Loucy (cell line): ENCODE data around the gene DYNC1LI1.

Experiments
- H2AFZ ChIP-seq: fragments of 200-600 bp; sonication (generic); 2 replicates; pipeline ENCODE4 v1.6.0; 2016; ENCODE audit warnings: antibody characterized with exemption, mild to moderate bottlenecking, low read length, moderate library complexity
- H3F3A ChIP-seq: fragments of 200-600 bp; 2 replicates; pipeline ENCODE4 v1.6.0; 2016; ENCODE audit warnings: antibody characterized with exemption, low read depth, mild to moderate bottlenecking
- H3K27me3 ChIP-seq: fragments of 200-600 bp; sonication (generic); 2 replicates; pipeline ENCODE4 v1.6.1; 2014; ENCODE audit warnings: low read length, mild to moderate bottlenecking; ENCODE audit not compliant: insufficient read depth, poor library complexity, severe bottlenecking
- H3K36me3 ChIP-seq: fragments of 200-600 bp; sonication (generic); 2 replicates; pipeline ENCODE4 v1.6.1; 2016; ENCODE audit warnings: low read length; ENCODE audit not compliant: insufficient read depth
- H3K4me1 ChIP-seq: fragments of 200-600 bp; sonication (generic); 2 replicates; pipeline ENCODE4 v1.5.1; 2014; ENCODE audit warnings: low read length, mild to moderate bottlenecking; ENCODE audit not compliant: insufficient read depth, poor library complexity, severe bottlenecking
- H3K4me2 ChIP-seq: fragments of 200-600 bp; sonication (generic); 2 replicates; pipeline ENCODE4 v1.6.0; 2014; ENCODE audit warnings: antibody characterized with exemption, low read length, low read depth, mild to moderate bottlenecking; ENCODE audit not compliant: poor library complexity, severe bottlenecking
- H3K4me3 ChIP-seq: fragments of 200-600 bp; sonication (generic); 2 replicates; pipeline ENCODE4 v1.5.1; 2014; ENCODE audit warnings: low read length, mild to moderate bottlenecking, mixed read lengths; ENCODE audit not compliant: poor library complexity, severe bottlenecking
- H3K79me2 ChIP-seq: fragments of 200-600 bp; sonication (generic); 2 replicates; pipeline ENCODE4 v1.6.1; 2014; ENCODE audit warnings: low read length; ENCODE audit not compliant: insufficient read depth
- H3K9ac ChIP-seq: fragments of 200-600 bp; sonication (generic); 2 replicates; pipeline ENCODE4 v1.6.0; 2014; ENCODE audit warnings: mild to moderate bottlenecking, low read depth, low read length, moderate library complexity; ENCODE audit not compliant: poor library complexity, severe bottlenecking
- H3K9me2 ChIP-seq: fragments of 200-600 bp; sonication (generic); replicated peaks from 2 replicates; pipeline ENCODE4 v1.6.1; 2016; ENCODE audit warnings: low read depth, low read length, mixed read lengths
- H3K9me3 ChIP-seq: fragments of 200-600 bp; sonication (generic); 2 replicates; pipeline ENCODE4 v1.6.1; 2014; ENCODE audit warnings: mild to moderate bottlenecking, antibody characterized with exemption, low read length, low read depth; ENCODE audit not compliant: insufficient read depth
- H4K20me1 ChIP-seq: fragments of 200-600 bp; sonication (generic); 2 replicates; pipeline ENCODE4 v1.6.0; 2014; ENCODE audit warnings: antibody characterized with exemption, low read length, mild to moderate bottlenecking; ENCODE audit not compliant: insufficient read depth, poor library complexity, severe bottlenecking
- CTCF ChIP-seq: fragments of 200-600 bp; sonication (generic); conservative IDR thresholded peaks from 2 replicates; pipeline ENCODE4 v1.5.1; 2014; ENCODE audit warnings: mild to moderate bottlenecking, antibody characterized with exemption, low read length
- EZH2phosphoT487 ChIP-seq: fragments of 200-600 bp; IDR thresholded peaks from 2 replicates; pipeline ENCODE4 v1.6.1; 2018; ENCODE audit warnings: antibody characterized with exemption, mild to moderate bottlenecking, moderate library complexity, borderline replicate concordance

Gene DYNC1LI1

DNA sequence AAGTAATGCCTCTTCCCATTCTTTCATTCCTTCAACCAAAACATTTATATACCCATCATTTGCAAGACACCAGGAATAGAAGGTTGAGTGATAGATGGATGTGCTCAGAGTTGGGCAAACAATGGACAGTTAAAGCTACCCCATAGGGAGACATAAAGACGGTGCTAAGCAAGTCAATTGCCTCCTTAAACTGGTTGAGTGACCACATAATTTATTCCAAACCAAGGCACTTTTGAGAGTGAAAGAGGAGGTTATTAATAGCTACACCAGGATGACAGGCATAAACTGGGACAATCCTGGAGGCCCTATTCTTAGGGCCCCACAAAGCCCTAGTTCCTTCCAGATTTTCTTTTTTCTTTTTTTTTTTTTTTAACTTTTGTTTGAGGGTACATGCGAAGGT, 21.4 kb upstream of the DYNC1LI1 start:
- Histone ChIP-seq H3K79me2 (no peaks in the 10 kb centered on the region), H3K36me3 (no peaks in the 10 kb centered on the region), H3F3A (no peaks in the 10 kb centered on the region), H3K9me2 (no peaks in the 10 kb centered on the region), H3K27me3 (no peaks in the 10 kb centered on the region), H3K4me1 (no peaks in the 10 kb centered on the region), H3K4me3 (no peak overlapping the region), H3K9ac (no peak overlapping the region), H4K20me1 (no peaks in the 10 kb centered on the region), H2AFZ (no peak overlapping the region), H3K9me3 (no peaks in the 10 kb centered on the region), H3K4me2 (no peak overlapping the region)
- no peak for TF ChIP-seq EZH2phosphoT487
- no peak for TF ChIP-seq CTCF

DNA sequence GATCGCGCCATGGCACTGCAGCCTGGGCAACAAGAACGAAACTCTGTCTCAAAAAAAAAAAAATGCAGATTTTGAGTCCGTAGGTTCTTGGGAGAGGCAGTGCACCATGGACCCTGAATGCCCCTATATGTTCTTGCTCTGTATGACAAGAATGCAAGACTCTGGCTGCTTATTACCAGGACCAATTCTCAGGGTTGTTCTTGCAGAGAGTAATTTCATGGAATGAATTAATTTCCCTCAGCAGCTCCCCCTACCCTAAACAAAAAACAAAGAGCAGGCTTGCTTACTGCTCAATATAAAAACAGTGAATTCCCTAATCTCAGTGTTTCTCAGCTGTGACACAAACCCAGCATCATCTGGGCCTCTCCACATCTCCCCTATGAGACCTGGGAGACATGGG, 20.5 kb upstream of the DYNC1LI1 start:
- Histone ChIP-seq H3K79me2 (no peaks in the 10 kb centered on the region), H2AFZ (no peak overlapping the region), H3K4me2 (no peak overlapping the region), H4K20me1 (no peaks in the 10 kb centered on the region), H3K9me3 (no peaks in the 10 kb centered on the region), H3K36me3 (no peaks in the 10 kb centered on the region), H3K4me1 (no peaks in the 10 kb centered on the region), H3F3A (no peaks in the 10 kb centered on the region), H3K9ac (no peak overlapping the region), H3K27me3 (no peaks in the 10 kb centered on the region), H3K4me3 (no peak overlapping the region), H3K9me2 (no peaks in the 10 kb centered on the region)
- TF ChIP-seq CTCF (no peak), EZH2phosphoT487 (no peak)

GRCh38 chr3:32586356-32586755, 15.7 kb upstream of the DYNC1LI1 start:
- Histone ChIP-seq H3K4me3 (no peak overlapping the region), H4K20me1 (no peaks in the 10 kb centered on the region), H3K27me3 (no peaks in the 10 kb centered on the region), H3K79me2 (no peaks in the 10 kb centered on the region), H3K36me3 (no peaks in the 10 kb centered on the region), H3F3A (no peaks in the 10 kb centered on the region), H3K9ac (no peak overlapping the region), H3K9me2 (no peaks in the 10 kb centered on the region), H2AFZ (no peak overlapping the region), H3K9me3 (no peaks in the 10 kb centered on the region), H3K4me1 (no peaks in the 10 kb centered on the region), H3K4me2 (no peak overlapping the region)
- TF ChIP-seq CTCF (no peak), EZH2phosphoT487 (no peak)
